GM19023 (cell line): ENCODE results near the gene HKDC1.
"Not testable (repeated sequence)": the region's sequence is repeated elsewhere in the genome, so short reads cannot be mapped to it uniquely, and the experiment has no call there.

ENCODE experiments used
- ATAC-seq: cut with Tn5 transposase; IDR thresholded peaks from one replicate; pipeline ENCODE4 v1.9.1; 2021; ENCODE audit warnings: mild to moderate bottlenecking, moderate library complexity; ENCODE audit not compliant: unreplicated experiment

The HKDC1 gene

DNA sequence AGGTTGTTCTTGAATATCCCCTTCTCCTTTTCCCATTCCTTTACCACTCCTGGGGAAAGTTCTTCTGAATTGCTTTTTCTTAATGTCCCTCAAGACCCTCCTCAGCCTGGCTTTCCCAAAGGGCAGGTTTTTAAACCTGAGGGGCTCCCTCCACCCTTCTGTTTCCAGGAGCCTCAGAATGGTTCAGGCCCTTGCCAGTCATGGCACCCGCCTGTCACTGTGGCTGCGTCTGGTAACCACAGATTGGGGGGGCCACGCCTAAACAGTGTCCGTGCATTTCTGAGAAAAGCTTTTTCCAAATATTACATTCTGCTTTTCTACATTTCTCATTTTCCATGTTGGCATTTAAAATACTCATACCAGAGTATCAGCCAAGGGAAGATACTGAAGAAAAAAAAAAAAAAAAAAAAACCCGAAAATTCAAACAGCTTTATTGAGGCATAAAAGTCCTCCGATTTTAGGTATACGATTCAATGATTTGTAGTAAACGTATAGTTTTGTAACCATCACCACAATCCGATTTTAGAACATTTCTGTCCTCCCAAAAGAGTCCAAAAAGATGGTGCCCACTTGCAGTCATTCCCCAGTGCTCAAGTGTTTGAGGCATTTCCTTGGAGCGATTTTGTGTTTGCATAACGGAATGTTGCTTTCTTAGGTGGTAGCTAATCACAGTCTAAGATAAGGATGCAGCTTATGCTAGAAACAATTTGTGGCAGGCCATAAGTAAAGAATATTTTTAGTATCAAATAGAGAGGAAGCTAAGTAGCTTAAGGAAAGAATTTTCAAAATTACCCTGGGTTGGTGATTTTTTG, 22.1 kb downstream of the HKDC1 start:
- no peak for ATAC-seq

DNA sequence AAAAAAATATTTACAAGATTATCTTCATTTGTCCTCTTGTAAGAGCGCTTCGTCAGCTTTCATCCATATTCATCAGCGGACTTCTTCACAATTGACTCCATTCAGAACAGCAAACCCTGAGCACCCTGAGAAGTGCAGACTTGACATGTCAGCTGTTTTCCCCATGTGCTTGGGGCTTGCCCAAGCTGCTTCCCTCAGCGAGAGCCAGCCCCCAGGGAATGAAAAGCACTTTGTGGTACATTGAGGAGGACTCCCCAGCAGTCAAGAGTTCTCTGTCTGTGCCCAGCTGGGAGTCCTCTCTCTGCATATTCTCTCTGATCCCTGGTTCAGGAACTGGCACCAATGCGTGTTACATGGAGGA, 22.7 kb downstream of the HKDC1 start:
- ATAC-seq, result no peak

DNA sequence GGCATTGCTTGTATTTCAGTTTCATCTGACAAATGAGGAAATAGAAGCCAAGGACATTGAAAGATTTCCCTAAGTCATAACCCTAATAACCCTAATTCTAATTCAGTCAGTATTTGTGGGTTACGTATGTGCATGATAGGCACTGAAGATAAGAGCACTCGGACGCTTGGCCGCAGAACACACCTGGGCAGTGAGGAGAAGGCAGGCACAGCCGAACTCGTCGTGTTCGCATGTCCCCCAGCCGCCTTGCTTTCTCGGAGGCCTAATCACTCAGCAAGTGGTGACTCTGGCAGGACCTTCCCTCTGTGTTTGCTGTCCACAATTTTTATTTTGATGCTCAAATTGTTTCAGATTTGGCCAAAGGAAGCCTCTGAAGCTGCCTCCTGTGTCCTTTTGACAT, 23.7 kb downstream of the HKDC1 start:
- no peak for ATAC-seq

DNA sequence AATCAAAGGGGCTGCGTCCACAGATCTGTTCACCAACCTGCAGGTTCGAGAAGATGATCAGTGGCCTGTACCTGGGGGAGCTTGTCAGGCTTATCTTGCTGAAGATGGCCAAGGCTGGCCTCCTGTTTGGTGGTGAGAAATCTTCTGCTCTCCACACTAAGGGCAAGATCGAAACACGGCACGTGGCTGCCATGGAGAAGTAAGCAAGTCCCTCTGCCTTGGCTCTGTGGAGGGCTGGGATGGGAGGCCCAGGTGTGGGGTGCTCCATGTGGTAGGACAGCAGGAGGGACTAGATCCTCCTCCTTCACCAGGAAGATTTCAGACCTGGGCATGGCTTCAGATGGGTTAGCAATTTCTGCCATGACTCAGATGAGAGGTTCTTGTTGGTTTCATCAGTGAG, 25.9 kb downstream of the HKDC1 start:
- no peak for ATAC-seq

DNA sequence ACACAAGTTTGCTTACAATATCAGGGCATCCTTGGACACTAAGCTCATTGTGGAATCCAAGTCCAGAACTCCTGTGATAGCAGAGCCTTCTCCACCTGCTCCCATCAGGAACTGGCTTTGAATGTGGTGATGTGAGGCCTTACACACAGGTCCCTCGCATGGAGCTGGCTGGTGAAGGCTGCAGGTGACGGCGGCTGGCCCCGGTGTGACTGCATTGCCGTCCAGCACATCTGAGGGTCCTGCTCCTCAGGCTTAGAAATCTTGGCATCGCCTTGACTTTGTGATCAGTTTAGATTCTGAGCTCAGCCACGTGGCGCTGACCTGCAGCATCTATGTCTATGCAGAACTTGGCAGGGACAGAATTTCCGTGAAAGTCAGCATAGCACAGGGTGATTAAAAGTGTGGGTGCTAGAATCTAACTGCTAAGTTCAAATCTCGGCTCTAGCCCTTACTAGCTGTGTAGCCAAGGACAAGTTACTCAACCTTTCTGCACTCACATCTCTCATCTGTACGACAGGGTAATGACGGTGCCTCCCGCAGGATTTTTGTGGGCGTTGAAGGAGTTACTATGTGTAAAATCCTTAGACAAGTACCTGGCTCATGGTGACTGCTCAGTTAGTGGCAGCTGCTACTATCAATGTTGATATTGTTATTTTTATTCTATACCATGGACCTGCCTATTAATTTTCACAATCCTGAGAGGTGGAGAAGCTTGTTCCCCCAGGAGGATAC, 26.6 kb downstream of the HKDC1 start:
- no peak for ATAC-seq

DNA sequence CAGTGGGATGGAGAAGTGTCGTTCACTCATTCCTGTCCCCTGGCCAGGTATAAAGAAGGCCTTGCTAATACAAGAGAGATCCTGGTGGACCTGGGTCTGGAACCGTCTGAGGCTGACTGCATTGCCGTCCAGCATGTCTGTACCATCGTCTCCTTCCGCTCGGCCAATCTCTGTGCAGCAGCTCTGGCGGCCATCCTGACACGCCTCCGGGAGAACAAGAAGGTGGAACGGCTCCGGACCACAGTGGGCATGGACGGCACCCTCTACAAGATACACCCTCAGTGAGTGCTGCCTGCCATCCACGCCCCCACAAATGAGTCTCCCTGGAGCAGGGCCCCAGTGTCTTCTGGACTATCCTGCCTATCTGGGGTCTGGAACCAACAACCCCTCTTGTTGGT, 27.2 kb downstream of the HKDC1 start:
- ATAC-seq, result no peak

DNA sequence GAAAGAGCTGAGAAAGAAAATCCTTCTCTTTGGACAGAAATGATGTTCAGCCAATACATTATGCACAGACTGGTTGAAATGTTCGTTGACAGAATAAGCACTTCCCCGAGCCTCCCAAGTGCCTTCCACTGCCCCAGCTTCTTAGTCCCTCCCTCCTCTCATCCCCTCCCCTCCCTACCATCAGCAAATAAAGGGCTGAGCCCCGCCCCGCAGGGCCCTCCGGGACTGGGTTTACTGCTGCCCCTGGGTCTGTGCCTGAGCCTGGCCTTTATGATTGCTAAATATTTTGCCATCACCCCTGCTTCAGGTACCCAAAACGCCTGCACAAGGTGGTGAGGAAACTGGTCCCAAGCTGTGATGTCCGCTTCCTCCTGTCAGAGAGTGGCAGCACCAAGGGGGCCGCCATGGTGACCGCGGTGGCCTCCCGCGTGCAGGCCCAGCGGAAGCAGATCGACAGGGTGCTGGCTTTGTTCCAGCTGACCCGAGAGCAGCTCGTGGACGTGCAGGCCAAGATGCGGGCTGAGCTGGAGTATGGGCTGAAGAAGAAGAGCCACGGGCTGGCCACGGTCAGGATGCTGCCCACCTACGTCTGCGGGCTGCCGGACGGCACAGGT, 28.1 kb downstream of the HKDC1 start:
- ATAC-seq, result no peak

DNA sequence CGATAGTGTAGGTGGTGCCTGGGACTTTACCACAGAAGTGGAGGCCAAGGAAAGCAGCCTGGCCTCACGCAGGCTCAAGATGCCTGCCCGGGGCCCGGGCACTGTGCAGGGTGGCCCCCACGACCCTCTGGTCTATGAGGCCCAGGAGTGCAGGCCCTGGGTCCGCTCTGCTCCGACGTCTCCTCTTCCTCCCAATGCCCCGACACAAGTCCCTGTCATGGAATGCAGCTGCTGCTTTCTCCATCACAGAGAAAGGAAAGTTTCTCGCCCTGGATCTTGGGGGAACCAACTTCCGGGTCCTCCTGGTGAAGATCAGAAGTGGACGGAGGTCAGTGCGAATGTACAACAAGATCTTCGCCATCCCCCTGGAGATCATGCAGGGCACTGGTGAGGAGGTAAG, 29.9 kb downstream of the HKDC1 start:
- ATAC-seq, result no peak

DNA sequence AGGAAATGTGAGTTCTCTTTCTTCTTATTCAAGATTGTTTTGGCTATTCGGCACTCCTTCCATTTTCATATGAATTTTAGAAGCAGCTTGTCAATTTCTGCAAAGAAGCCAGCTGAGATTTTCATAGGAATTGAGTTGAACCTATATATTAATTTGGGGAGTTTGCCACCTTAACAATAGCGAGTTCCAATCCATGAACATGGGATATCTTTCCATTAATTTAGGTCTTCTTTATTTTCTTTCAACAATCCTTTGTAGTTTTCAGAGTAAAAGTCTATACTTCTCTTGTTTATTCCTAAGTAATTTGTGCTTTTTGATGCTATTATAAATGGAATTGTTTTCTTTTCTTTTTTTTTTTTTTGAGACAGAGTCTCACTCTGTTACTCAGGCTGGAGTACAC, 31.3 kb downstream of the HKDC1 start:
- ATAC-seq, result not testable (repeated sequence)

DNA sequence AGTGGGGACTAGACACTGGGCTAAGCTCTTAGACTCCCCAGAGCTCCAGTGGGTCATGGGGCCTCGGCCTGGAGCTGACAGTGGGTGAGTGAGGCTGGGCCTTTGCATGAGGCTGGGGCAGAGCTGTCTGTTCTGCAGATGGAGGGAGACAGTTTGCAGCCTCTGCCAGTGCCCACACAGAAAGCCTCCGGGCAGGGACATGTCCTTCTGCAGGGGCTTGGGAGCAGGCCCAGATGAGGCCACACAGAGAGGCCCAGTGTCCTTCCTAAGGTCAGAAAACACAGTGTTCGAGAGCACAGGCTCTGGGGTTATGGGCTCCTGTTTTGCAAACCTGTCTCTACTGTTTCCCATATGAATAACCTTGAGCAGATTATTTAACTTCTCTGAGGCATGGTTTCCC, 33.0 kb downstream of the HKDC1 start:
- ATAC-seq, result no peak

DNA sequence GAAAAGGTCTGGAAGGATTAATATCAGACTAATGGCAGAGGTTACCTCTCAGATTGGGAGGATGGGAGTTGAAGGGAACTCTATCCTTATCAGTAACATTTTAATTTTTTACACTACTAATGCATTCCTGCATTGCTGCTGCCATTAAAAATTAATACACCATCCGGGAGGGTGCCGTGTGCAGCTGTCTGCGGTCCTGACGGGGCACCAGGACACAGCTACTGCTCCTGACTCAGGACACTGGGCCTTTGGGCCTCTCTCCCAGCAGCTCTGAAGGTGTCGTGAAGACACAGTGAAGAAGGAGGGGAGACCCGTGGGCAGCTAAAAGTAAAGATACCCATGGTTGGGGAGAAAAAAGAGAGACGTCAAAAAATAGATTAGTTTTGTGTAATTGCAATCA, 34.7 kb downstream of the HKDC1 start:
- ATAC-seq, result no peak

DNA sequence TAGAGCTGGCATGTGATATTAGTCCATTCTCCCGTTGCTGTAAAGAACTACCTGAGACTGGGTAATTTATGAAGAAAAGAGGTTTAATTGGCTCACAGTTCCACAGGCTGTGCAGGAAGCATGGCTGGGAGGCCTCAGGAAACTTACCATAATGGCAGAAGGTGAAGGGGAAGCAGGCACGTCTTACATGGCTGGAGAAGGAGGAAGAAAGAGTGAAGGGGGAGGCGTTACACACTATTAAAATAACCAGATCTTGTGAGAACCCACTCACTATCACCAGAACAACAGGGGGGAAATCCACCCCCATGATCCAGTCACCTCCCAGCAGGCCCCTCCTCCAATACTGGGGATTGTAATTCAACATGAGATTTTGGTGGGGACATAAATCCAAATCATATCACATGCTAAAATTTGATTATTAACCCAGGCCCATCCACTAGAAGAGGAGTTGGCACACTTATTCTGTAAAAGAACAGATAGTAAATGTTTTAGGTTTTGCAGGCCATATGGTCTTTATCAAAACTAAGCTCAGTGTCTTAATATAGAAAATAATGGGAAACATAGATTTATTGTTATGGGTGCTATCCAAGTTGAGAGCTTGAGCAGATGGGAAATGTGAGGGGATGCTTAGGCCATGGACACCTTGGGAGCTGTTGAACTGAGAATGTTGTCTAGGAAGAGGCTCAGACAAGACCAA, 39.6 kb downstream of the HKDC1 start:
- no peak for ATAC-seq

DNA sequence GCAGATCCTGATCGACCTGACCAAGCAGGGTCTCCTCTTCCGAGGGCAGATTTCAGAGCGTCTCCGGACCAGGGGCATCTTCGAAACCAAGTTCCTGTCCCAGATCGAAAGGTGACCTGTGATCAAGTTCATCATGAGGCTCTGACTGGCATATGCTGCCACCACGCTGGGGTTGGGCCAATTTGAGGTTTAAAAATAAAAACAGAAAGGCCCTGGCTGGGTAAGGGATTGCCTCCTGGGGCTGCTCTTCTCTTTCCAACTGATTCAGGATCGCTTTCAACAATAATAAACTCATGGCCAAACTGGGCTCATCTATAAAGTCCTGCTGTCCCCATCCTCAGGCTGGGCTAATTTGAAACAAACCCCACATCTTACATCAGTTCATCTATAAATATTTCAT, 41.1 kb downstream of the HKDC1 start:
- ATAC-seq, result no peak

DNA sequence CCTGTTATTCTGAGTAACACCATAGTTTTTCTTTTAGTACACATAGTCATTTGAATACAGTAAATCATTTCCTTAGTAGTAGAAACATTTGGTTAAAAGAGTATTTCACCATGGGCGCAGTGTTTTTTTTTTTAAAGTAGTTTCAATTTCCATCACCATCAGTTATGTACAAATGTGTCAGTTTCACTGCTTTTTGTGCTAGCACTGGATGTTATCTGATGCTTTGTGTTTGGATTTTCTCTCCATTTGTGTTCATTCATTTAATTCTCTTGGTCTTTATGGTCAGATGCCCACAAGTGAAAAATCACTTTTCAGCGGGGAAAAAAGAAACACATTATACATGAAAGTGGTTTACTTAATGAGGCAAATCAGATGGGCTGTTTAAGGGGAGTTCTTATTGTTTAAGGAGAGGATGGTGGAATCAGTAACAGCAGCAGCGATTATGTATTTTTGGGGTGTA, 42.2 kb downstream of the HKDC1 start:
- no peak for ATAC-seq

DNA sequence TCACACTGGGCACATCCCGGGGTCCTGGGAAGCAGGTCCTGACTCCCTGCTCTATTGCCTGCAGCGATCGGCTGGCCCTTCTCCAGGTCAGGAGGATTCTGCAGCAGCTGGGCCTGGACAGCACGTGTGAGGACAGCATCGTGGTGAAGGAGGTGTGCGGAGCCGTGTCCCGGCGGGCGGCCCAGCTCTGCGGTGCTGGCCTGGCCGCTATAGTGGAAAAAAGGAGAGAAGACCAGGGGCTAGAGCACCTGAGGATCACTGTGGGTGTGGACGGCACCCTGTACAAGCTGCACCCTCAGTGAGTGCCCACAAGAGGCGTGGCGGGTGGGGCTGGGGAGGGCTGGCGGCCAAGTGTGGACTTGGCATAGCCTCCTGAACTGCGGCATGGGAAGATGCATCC, 45.4 kb downstream of the HKDC1 start:
- no peak for ATAC-seq

DNA sequence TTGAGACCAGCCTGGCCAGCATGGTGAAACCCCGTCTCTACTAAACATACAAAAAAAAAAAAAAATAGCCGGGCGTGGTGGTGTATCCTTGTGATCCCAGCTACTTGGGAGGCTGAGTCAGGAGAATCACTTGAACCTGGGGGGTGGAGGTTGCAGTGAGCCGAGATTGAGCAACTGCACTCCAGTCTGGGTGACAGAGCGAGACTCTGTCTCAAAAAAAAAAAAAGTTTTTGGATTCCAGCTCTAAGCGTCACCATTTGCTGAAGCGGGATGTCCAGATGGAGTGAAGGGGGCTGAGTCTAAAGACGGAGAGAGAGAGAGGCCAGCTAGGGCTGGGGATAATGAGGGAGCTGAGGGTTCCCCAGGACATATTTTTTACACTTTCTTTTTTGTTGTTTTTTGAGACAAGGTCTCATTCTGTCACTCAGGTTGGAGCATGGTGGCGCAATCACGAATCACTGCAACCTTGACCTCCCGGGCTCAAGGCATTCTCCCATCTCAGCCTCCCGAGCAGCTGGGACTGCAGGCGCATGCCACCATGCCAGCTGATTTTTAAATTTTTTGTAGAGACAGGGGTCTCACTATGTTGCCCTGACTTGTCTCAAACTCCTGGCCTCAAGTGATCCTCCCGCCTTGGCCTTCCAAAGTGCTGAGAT, 48.8 kb downstream of the HKDC1 start:
- ATAC-seq, result no peak

DNA sequence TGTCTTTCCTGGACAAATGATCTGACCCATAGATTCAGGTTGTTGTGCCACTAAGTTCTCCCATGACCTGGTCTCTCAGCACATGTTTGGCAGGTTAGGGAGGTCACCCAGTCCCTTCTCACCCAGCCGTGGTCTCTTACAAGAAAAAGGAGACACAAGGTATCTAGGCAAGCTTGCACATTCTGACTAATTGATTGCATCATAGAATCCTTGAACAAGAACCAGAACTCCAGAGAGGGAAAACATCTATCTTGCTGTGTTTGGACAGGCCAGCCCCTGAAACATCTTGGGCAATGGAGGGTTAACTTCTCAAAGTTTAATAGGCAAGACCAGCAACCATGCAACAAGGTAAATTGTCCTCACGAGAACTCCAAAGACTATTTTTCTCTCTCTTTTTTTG, 49.6 kb downstream of the HKDC1 start:
- ATAC-seq, result no peak

DNA sequence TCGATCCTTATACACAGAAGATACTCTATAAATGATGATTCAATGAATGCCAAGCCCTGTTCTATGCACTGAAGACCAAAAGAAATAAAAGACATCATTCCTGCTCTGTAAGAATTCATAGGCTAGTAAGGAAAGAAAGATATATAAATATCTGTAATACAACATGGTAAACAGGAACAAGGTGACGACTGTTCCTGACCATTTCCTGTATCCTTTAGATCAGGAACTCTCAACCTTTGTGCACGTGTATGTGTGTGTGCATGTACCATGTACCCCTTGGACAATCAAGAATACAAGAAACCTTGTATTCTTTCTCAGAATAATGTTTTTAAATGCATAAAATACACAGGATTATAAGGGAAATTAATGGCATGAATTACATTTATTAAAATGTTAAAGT, 50.9 kb downstream of the HKDC1 start:
- ATAC-seq, result no peak

DNA sequence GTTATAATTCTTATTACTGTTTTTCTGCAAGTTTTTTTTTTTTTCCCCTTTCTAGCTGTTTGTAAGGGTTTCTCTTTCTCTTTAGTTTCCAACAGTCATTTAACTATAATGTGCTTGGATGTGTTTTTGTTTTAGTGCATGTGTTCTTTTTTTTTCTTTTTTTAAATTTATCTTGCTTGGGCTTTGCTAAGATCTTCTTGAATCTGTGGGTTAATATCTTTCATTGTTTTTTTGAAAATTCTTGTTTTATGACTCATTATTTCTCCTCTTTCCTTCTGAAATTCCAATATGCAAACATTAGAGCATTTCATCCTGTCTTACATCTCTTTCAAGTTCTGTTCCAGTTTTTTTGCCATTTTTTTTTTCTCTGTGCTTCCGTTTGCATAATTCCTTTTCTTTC, 52.5 kb downstream of the HKDC1 start:
- ATAC-seq, result no peak

DNA sequence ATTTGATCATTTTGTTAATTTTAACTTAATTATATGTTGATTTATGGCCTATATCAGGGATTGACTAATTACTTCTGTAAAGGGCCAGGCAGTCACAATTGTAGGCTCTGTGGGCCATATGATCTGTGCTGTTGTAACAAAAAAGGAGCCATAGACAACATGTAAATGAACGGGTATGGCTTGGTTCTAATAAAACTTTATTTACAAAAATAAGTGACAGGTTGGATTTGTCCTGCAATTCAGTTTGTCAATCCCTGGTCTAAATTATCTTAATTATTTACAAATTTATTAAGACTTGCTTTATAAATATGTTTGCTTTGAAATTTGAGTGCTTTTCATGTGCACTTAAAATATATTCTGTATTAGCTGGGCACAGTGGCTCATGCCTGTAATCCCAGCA, 55.3 kb downstream of the HKDC1 start:
- no peak for ATAC-seq

DNA sequence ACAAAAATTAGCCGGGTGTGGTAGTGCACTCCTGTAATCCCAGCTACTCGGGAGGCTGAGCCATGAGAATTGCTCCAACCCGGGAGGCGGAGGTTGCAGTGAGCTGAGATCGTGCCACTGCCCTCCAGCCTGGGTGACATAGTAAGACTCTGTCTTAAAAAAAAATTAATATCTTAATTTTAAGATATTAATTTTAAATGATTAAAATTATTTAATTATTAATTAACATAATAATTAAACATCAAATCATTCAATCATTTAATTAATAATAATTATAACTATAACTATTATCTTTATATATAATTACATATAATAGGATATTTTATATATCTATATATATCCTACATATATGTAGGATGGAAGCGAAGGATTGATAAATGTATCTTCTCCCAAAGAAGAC, 56.4 kb downstream of the HKDC1 start:
- ATAC-seq, result no peak
